Activated CD4-positive, alpha-beta T cell treated with anti-CD3 and anti-CD28 coated beads for 1 hour (primary cell): Measurements from ENCODE around the gene STX18.
"Not testable (repeated sequence)": the region's sequence is repeated elsewhere in the genome, so short reads cannot be mapped to it uniquely, and the experiment has no call there.

ENCODE experiments used
- DNase-seq: peaks from one replicate; pipeline ENCODE4 v3.0.0-alpha.2; 2020

STX18 gene

DNA sequence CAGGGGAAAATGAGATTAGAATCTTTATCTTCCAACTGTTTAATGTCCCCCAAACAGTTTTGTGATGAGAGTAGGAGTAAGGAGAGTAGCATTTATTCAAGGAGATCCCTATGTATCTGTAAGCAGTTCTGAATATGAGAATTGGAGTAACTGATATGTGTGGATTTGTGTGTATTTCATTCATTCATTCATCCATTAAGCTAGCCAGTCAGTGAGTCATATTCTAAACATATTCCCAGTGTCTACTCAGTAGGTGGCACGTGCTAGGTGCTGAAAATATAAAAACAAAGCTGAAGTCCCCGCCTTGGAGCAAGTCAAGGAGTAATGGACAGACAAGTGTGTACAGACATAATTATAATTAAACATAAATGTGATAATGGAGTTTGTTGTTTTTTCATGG lies 12.4 kb upstream of the STX18 start:
- no peak for DNase-seq

DNA sequence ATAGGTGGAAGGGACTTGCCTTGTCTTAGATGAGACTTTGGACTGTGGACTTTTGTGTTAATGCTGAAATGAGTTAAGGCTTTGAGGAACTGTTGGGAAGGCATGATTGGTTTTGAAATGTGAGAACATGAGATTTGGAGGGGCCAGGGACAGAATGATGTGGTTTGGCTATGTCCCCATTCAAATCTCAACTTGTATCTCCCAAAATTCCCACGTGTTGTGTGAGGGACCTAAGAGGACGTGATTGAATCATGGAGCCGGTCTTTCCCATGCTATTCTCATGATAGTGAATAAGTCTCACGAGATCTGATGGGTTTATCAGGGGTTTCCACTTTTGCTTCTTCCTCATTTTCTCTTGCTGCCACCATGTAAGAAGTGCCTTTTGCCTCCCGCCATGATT lies 10.2 kb upstream of the STX18 start:
- DNase-seq: not testable (repeated sequence)

- DNase-seq: not testable (repeated sequence)
These were observed 8.3 kb upstream of the STX18 start for GRCh38 chr4:4550161-4550560.

GRCh38 chr4:4549534-4549933 lies 7.7 kb upstream of the STX18 start:
- DNase-seq: no peak

GRCh38 chr4:4542774-4543485 lies 1.1 kb upstream of the STX18 start:
- no peak for DNase-seq

DNA sequence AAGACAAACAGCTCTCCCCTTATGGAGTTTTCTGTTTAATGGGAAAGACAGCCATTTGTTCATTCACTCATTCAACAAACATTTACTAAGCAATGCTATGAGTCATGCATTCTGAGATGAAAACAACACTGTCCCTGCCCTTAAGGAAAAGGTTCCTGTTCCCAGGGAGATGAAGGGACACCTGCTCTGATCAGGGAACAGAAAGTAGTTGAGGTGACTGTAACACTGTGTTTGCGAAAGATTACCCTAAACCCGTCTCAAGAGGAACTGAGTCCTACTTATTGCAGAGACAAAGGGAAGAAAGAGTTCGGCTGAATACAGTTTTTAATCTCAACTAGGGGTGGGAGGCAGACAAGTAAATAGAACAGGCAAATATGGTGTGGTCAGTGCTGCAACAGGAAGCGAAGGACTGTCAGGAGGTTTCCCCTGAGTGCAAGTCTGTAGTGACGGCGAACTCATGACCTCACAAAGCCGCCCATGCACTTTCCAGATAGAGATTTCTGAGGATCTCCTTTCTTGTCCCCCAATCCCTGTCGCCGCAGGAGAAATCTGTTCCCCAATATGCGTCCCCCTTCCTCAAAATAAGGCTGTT lies 712 bp downstream of the STX18 start:
- no peak for DNase-seq

- DNase-seq: no peak
These were observed 2.4 kb downstream of the STX18 start for GRCh38 chr4:4539481-4539880.

DNA sequence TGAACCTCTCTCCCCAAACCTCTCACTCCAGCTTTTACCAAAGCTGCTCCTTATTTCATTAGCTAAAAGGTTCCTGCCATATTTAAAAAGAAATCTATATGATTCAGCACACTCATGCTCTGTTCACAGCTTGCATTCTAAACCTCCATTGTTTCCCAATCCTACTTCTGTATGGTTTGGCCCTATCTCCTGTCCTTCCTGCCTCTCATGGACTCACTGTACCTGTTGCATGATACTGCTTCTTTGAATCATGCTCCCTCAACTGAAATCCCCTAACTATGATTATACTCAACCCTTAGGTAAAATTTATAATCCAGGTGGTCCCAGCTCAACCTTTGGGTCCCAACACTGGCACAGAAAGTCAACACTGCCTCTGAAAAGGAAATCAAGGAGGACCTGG lies 6.3 kb downstream of the STX18 start:
- no peak for DNase-seq

DNA sequence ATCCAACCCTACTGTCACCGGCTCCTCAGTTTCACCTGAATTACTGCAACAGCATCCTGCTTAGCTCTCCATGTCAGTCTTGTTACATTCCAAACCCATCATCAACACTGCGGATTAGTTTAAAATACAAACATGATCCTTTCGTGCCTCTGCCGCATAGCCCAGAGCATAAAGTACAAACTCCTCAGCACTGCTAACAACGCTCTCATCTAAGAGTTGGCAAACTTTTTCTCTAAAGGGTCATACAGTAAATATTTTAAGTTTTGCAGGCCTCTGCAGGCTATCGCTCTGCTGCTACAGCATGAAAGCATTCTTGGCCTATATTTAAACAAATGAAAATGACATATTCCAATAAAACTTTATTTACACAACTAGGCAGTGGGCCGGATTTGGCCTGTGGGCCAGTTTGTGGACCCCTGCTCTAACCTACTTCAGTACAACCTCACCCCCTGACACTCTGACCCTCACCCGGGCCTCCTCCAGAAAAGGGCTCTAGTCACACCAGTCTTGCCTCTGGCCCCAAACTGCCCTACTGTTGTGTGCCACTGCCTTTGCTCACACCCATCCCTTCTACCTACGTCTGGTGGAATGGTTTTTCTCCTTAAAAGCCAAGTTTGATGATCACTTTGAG lies 7.2 kb downstream of the STX18 start:
- DNase-seq: no peak

- DNase-seq: no peak
These were observed 8.2 kb downstream of the STX18 start for GRCh38 chr4:4533461-4534169.

- DNase-seq: no peak
These were observed 9.3 kb downstream of the STX18 start for GRCh38 chr4:4532371-4533154.

DNA sequence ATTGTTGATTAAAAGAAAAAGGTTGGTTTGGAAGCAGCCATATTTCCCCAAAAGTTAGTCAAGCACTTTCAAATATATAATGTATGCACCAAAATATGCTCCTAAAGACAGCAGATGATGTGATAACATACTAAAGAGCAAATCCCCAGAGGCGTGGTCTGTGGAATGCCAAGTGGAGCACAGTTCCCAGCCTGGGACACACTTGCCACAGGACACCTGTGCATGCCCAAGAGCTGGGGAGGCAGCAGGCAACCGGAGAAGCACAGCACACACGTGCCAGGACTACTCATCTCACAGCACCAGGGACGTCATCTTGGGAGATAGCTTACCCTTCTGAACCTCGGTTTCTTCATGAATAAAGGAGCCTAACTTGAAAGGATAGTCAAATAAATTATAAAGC lies 12.5 kb downstream of the STX18 start:
- no peak for DNase-seq

DNA sequence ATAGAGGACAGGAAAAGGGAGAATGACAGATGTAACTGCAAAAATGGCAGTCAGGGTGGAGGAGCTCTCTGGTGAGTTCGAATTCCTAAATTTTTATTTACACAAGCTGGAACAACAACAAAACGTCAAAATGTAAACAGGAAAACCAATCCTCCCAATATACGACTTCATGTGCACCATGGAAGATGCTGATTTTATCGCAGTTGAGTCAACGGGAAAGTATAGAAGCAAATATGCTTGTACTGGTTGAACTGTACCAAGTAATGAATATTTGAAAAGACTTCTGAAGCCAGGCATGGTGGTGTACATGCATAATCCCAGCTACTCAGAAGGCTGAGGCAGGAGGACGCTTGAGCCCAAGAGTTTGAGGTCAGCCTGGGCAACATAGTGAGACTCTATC lies 15.4 kb downstream of the STX18 start:
- no peak for DNase-seq

- DNase-seq: no peak
These were observed 17.5 kb downstream of the STX18 start for GRCh38 chr4:4524364-4524763.

DNA sequence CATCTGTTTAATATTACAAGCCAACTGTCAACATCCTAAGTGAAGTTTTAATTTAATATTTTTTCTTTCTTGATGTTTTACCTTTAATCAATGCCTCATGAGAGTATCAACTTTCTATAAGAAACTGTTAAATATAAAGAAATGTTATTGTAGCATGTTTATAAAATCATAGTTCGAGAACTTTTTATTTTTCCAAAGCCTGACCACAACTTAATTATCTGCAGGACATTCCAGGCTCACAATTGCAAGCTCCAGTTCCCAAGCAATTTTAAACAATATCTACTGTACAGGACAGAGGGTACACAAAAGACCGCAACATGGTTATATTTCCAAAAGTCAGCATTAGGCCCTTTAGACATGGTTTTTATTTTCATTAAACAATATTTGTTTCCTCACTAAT lies 20.1 kb downstream of the STX18 start:
- no peak for DNase-seq

DNA sequence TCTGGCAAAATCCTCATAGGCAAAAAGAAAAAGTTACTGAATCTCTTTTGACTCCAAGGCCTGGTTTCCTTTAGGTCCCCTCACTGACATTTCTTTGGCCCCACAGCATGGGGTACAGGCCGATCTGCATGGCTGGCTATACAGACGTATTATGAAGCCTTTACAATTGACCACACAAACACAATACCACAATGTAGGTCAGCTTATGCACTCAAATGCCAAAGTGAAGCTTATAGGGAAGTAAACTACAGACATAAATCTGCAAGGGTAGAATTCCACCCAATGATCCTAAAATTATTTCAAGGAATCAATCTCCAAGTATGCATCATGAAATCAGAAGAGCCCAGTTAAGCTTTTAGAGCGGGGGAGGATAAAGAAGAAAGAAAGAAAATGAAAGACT lies 20.7 kb downstream of the STX18 start:
- no peak for DNase-seq

DNA sequence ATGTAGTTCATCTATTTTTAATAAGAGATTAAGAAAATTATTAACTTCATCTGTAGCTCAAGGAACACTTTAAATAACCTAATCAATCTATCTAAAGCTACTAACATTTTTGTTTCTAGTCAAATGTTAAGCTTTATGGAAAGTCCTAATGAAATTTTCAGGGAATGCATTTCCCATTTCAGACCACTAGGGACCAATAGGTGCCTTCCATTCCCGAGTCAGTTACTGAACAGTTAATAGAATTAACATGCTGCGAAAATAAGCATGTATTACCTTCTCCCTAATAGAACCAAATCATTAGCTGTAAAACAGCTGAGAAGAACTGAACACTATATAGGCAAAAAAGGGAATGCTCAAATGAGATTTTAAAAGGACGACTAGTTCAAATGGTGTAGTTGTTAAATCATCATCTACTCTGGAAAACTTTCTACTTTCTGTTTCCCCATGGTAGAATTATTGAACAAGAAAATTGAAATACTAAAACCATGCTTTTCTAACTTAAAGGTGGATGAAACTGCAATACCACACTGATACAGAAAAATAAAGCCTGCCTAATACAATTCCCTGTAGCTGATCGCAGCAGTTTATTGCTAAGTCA lies 22.5 kb downstream of the STX18 start:
- DNase-seq: no peak

DNA sequence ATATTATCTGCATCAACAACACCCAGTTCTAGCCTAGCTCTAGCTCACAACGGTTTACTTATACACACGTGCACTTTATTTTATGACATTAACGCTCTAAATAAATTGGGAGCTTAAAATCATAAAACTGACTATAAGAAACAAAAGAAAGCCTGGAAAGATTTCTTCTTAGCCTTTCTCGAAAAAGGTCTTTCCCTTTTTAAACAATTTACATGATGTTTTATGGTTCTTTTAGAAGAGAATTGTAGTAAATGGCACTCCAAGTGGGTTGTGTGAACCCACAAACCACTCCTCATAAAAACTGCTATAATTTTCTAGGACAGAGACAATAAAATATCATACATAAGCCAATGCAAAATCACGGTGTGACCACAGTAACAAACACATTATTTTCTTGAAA lies 23.1 kb downstream of the STX18 start:
- no peak for DNase-seq

GRCh38 chr4:4514786-4515185 lies 27.1 kb downstream of the STX18 start:
- DNase-seq: no peak

GRCh38 chr4:4512282-4512681 lies 29.6 kb downstream of the STX18 start:
- DNase-seq: no peak

- DNase-seq: not testable (repeated sequence)
These were observed 31.2 kb downstream of the STX18 start for GRCh38 chr4:4510641-4511040.

DNA sequence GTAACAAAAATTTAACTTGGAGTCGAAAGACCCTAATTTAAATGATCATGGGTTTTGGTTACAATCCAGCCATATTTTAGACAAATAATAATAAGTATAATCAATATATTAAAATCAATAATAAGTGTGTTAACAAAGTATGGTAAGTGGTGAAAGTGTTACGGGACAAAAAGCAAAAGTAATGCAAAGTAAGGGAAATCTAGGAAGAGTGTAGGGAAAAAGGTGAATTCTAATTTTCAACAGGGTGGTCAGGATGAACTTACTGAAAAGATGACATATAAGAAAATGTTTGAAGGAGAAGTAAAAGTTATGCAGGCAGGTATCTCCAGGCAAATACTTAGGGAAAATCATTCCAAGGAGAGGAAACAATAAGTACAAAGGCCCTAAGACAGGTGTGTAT lies 32.3 kb downstream of the STX18 start:
- DNase-seq: no peak

DNA sequence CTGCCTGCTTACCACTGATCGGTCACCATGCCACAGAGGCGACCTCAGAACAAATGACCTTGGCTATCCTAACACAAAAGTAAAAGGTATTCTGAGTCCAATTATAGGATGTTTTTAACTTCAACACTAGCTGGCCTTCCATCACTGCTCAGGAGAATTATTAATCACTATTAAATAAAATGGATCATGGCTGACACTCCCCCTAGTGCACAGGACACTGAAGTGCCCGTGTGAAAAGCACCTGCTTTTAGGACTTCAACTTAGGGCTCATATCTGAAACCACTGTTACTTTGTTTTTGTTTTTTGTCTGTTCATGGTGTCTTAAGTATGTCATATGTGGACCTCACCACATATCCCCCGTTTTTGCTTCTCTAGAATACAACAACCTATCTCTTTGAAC lies 33.9 kb downstream of the STX18 start:
- no peak for DNase-seq
